GM23338 (cell line): ENCODE measurements around the gene CTSG.
"Not testable (repeated sequence)": the region's sequence is repeated elsewhere in the genome, so short reads cannot be mapped to it uniquely, and the experiment has no call there.

Experiments
- CREB1 ChIP-seq: fragments of 250-450 bp; sonication (Bioruptor Pico); IDR thresholded peaks from 2 replicates; pipeline ENCODE4 v1.5.0; 2020; ENCODE audit warnings: low read depth, mild to moderate bottlenecking, moderate library complexity
- CTCF ChIP-seq, 2 experiments: fragments of 200-600 bp in 1 of 2; sonication (generic) in 1 of 2; conservative IDR thresholded peaks; 2 replicates each; pipeline versions ENCODE4 v1.5.1 to v1.6.1; 2016 to 2017; ENCODE audit warnings: antibody characterized with exemption in 2 of 2, low read depth in 2 of 2, mild to moderate bottlenecking in 2 of 2, moderate library complexity in 1 of 2
- EZH2 ChIP-seq: fragments of 200-600 bp; sonication (generic); IDR thresholded peaks from one replicate; pipeline ENCODE4 v1.8.0; 2017; ENCODE audit warnings: antibody characterized with exemption, mild to moderate bottlenecking, low read depth; ENCODE audit not compliant: unreplicated experiment
- EZH2phosphoT487 ChIP-seq: fragments of 200-600 bp; sonication (generic); IDR thresholded peaks from one replicate; pipeline ENCODE4 v1.8.1; 2018; ENCODE audit warnings: antibody characterized with exemption; ENCODE audit not compliant: unreplicated experiment
- POLR2AphosphoS5 ChIP-seq: IDR thresholded peaks from 2 replicates; pipeline ENCODE4 v1.6.1; 2016; ENCODE audit warnings: antibody characterized with exemption, low read depth
- REST ChIP-seq: IDR thresholded peaks from one replicate; pipeline ENCODE4 v1.6.1; 2018; ENCODE audit warnings: antibody characterized with exemption; ENCODE audit not compliant: unreplicated experiment
- STAT1 ChIP-seq: IDR thresholded peaks from one replicate; pipeline ENCODE4 v1.6.1; 2016; ENCODE audit warnings: antibody characterized with exemption; ENCODE audit not compliant: unreplicated experiment
- ZNF114 ChIP-seq: fragments of 250-450 bp; sonication (Bioruptor Pico); IDR thresholded peaks from 2 replicates; pipeline ENCODE4 v1.5.0; 2020; ENCODE audit warnings: mild to moderate bottlenecking, moderate library complexity
- ZNF331 ChIP-seq: fragments of 250-450 bp; sonication (Bioruptor Pico); IDR thresholded peaks from 2 replicates; pipeline ENCODE4 v1.5.0; 2020; ENCODE audit warnings: low read depth, mild to moderate bottlenecking, moderate library complexity

GRCh38 chr14:24591004-24591403 lies 15.0 kb upstream of the CTSG start:
- not testable (repeated sequence) for TF ChIP-seq CTCF (conservative IDR thresholded peaks at IDR 0.05; ENCODE audit: low read depth in 2 of 2); POLR2AphosphoS5; EZH2phosphoT487; EZH2; CREB1 (CRISPR knock-in tag); REST; STAT1; ZNF331; ZNF114 (CRISPR knock-in tag)
